Adrenal gland (tissue), 12 donors: Measurements from ENCODE around the gene ATF7IP. TPM values are rescaled to one million over a fixed set of nuclear protein-coding genes. Genes with fewer than 3 reads are reported as not detected.

Experiments used
- DNase-seq, 7 donors: peaks; one replicate each; pipeline ENCODE4 v3.0.0-alpha.2; 2019 to 2020
- H3K27ac ChIP-seq, 5 donors: fragments of 200-600 bp; sonication (generic) in 4 of 5; 1 replicate in 3 of 5; 2 replicates in 2 of 5; pipeline versions ENCODE4 v1.5.1 to v1.8.0; 2016 to 2020; ENCODE audit warnings: mild to moderate bottlenecking in 1 of 5
- H3K27me3 ChIP-seq: fragments of 200-600 bp; 2 replicates; pipeline ENCODE4 v1.8.0; 2021
- H3K36me3 ChIP-seq, 2 donors: fragments of 200-600 bp; replicated peaks in 1 of 2; 1 replicate in 1 of 2; 2 replicates in 1 of 2; pipeline versions ENCODE4 v1.5.1 to v1.8.0; 2018 to 2022
- H3K4me1 ChIP-seq, 2 donors: fragments of 200-600 bp; replicated peaks in 1 of 2; 1 replicate in 1 of 2; 2 replicates in 1 of 2; pipeline versions ENCODE4 v1.5.1 to v1.8.0; 2018 to 2021
- H3K4me3 ChIP-seq, 4 donors: fragments of 200-600 bp; sonication (generic) in 3 of 4; one replicate each; pipeline ENCODE4 v1.5.1; 2016 to 2018
- H3K9me3 ChIP-seq, 3 donors: fragments of 200-600 bp; sonication (generic) in 1 of 3; replicated peaks in 1 of 3; 1 replicate in 2 of 3; 2 replicates in 1 of 3; pipeline versions ENCODE4 v1.5.1 to v1.8.0; 2016 to 2021
- CTCF ChIP-seq, 6 experiments: fragments of 450-650 bp in 4 of 6; fragments of 200-600 bp in 2 of 6; sonication (generic) in 1 of 6; IDR thresholded peaks; 1 replicate in 5 of 6; 2 replicates in 1 of 6; pipeline versions ENCODE4 v1.5.1 to v1.8.0; 2016 to 2021; ENCODE audit warnings: antibody characterized with exemption in 6 of 6, mild to moderate bottlenecking in 2 of 6, moderate library complexity in 1 of 6
- POLR2A ChIP-seq, 2 donors: fragments of 450-650 bp; IDR thresholded peaks; one replicate each; pipeline ENCODE4 v1.6.1; 2017; ENCODE audit warnings: antibody characterized with exemption in 2 of 2, mild to moderate bottlenecking in 2 of 2, moderate library complexity in 1 of 2
- WGBS, 4 donors: extraction: QIAGEN DNeasy Blood & Tissue Kit in 2 of 4; methylation state at CpG; one replicate each; pipeline versions ENCODE4 v1.1.5 to v1.1.7; 2013 to 2017; 5-methylcytosine and 5-hydroxymethylcytosine counted together
- intact Hi-C, 2 donors: fragments of 100-400 bp; cut with DNase I; formaldehyde crosslinking; loops; one replicate each; pipeline versions ENCODE4 v1.14.1 to v1.15.0; 2022 to 2023
- polyA plus RNA-seq, 3 donors: library from polyadenylated mRNA; stranded (reverse); fragments of 200-250 nt in 2 of 3; fragments of 350-450 nt in 1 of 3; fragmentation: Illumina TruSeq in 1 of 3; extraction: RNeasy Lipid Tissue Mini Kit (QIAGEN cat#74804) in 1 of 3; gene quantifications; one replicate each; pipeline ENCODE4 v1.2.3, GENCODE V29; 2013 to 2014
- total RNA-seq, 9 donors: library from RNA; depleted of rRNA in 4 of 9; stranded (reverse); fragments of >200 nt in 4 of 9; fragments of 120-200 nt in 1 of 9; fragmentation: NEBNext Ultra II Directional in 1 of 9; extraction: Animal tissue kit (Norgen Biotek cat#: 25700) in 1 of 9; gene quantifications; one replicate each; pipeline versions ENCODE4 v1.1.0 to v1.2.4, GENCODE V29; 2013 to 2023
- donor health status: healthy with polysubstance abuse.
- donor health status: Bipolar disorder and iron deficiency.
- donor health status: DM: yes; HTN: yes; CAD: no.
- donor health status: DM: no; HTN: no; CAD: no.
- donor health status: DM: no; HTN: no; CAD: no.
- donor health status: DM: yes; HTN: yes; CAD: no.

The ATF7IP gene
- total and polyA plus RNA-seq, 12 donors = 8.5 to 101 (median 45.3) TPM

GRCh38 chr12:14369311-14369710, 3.8 kb downstream of the ATF7IP start:
- WGBS, 4 donors = 94 to 97% (median 96%) methylated on average over 7 of the region's 7 CpGs
- Histone ChIP-seq H3K27ac (no peak overlapping the region), H3K4me3 (no peak overlapping the region), H3K36me3 (no peaks in the 10 kb centered on the region), H3K4me1 (peaks cover 0 to 52% of the 10 kb centered on the region in 2 donors), H3K27me3 (no peaks in the 10 kb centered on the region), H3K9me3 (no peaks in the 10 kb centered on the region)
- TF ChIP-seq CTCF (IDR thresholded peaks at IDR 0.05) (no peak), POLR2A (IDR thresholded peaks at IDR 0.05) (no peak)
- intact Hi-C loops = loop anchor here in 1 of 2 donors (5.0 kb wide), 1 partner anchor 107 kb away; no protein-coding TSS in a partner anchor
- DNase-seq = no peak

- intact Hi-C loops = no loop called here
- no peaks in the 10 kb centered on the region for H3K9me3 ChIP-seq
- H3K36me3 ChIP-seq = no peaks in the 10 kb centered on the region
- H3K27me3 ChIP-seq = no peaks in the 10 kb centered on the region
- peak overlapping the region in 1 of 5 donors; percentile 4 for H3K27ac ChIP-seq
- DNase-seq = no peak
- no peak for TF ChIP-seq CTCF (IDR thresholded peaks at IDR 0.05)
- TF ChIP-seq POLR2A (IDR thresholded peaks at IDR 0.05) = no peak
- no peak overlapping the region for H3K4me3 ChIP-seq
- H3K4me1 ChIP-seq = peaks cover 0 to 38% of the 10 kb centered on the region in 2 donors
Observed at GRCh38 chr12:14373217-14373616, 7.7 kb downstream of the ATF7IP start.

GRCh38 chr12:14379508-14379907, 14.0 kb downstream of the ATF7IP start:
- TF ChIP-seq POLR2A (IDR thresholded peaks at IDR 0.05) (no peak), CTCF (IDR thresholded peaks at IDR 0.05) (no peak)
- no peaks in the 10 kb centered on the region for H3K27me3 ChIP-seq
- no peaks in the 10 kb centered on the region for H3K36me3 ChIP-seq
- H3K27ac ChIP-seq = no peak overlapping the region
- H3K4me3 ChIP-seq = no peak overlapping the region
- peaks cover 15 to 32% of the 10 kb centered on the region in 2 donors for H3K4me1 ChIP-seq
- intact Hi-C loops = no loop called here
- no peak for DNase-seq
- H3K9me3 ChIP-seq = peaks cover 0 to 11% (median 0%) of the 10 kb centered on the region in 3 donors

- peaks cover 17 to 53% of the 10 kb centered on the region in 2 donors for H3K4me1 ChIP-seq
- intact Hi-C loops = no loop called here
- no peaks in the 10 kb centered on the region for H3K27me3 ChIP-seq
- H3K4me3 ChIP-seq = peak overlapping the region in 2 of 4 donors; percentile 6 to 56
- 0 to 6% (median 1%) methylated on average over 2 of the region's 2 CpGs for WGBS, 4 donors
- H3K27ac ChIP-seq = peak overlapping the region; percentile 27 to 79 (median 58)
- peaks cover 0 to 4% (median 0%) of the 10 kb centered on the region in 3 donors for H3K9me3 ChIP-seq
- no peaks in the 10 kb centered on the region for H3K36me3 ChIP-seq
- peak; percentile 45 to 79 (median 73) for DNase-seq
- peak in 1 of 2 donors; percentile 78 for TF ChIP-seq POLR2A (IDR thresholded peaks at IDR 0.05)
- peak in 2 of 6 experiments; percentile 8 to 12 for TF ChIP-seq CTCF (IDR thresholded peaks at IDR 0.05)
Observed at GRCh38 chr12:14384783-14385638, 19.5 kb downstream of the ATF7IP start.
